Measurements from ENCODE around the gene SLC25A3. TPM values are rescaled to one million over a fixed set of nuclear protein-coding genes. Genes with fewer than 3 reads are reported as not detected.

SLC25A3 gene
- total and polyA plus RNA-seq, 4 donors: 223 to 400 (median 292) TPM

- H3K27me3 ChIP-seq (ENCODE audit: control insufficient read depth in 4 of 4, insufficient read depth in 4 of 4, low read length in 3 of 4): no peaks in the 10 kb centered on the region
- no peak for DNase-seq (ENCODE audit: low spot score)
- TF ChIP-seq HNF4A (conservative IDR thresholded peaks at IDR 0.05) (no peak), CTCF (IDR thresholded peaks at IDR 0.05; ENCODE audit: low read depth, low read length, missing input control) (no peak), YY1 (IDR thresholded peaks at IDR 0.05) (no peak), TAF1 (conservative IDR thresholded peaks at IDR 0.05) (no peak), FOXA1 (IDR thresholded peaks at IDR 0.05) (no peak), MAX (IDR thresholded peaks at IDR 0.05) (no peak), ATF3 (IDR thresholded peaks at IDR 0.05) (no peak), REST (IDR thresholded peaks at IDR 0.05) (no peak), RXRA (IDR thresholded peaks at IDR 0.05) (no peak), NR2F2 (IDR thresholded peaks at IDR 0.05) (no peak)
- H3K4me1 ChIP-seq (ENCODE audit: control insufficient read depth in 4 of 4, insufficient read depth in 4 of 4, low read length in 3 of 4): no peaks in the 10 kb centered on the region
- H3K4me3 ChIP-seq (ENCODE audit: low read depth in 1 of 3, low read length in 3 of 3): no peak overlapping the region
- H3K9ac ChIP-seq (ENCODE audit: low read depth in 1 of 2, low read length in 2 of 2): no peak overlapping the region
- 36% methylated on average over 1 of the region's 1 CpG for WGBS
- H3K36me3 ChIP-seq (ENCODE audit: control insufficient read depth in 4 of 4, insufficient read depth in 3 of 4, low read depth in 1 of 4, low read length in 3 of 4): peaks cover 0 to 40% (median 20%) of the 10 kb centered on the region in 4 donors
- no peak overlapping the region for H3K27ac ChIP-seq (ENCODE audit: low read depth in 1 of 2, low read length in 2 of 2)
- no peaks in the 10 kb centered on the region for H3K9me3 ChIP-seq (ENCODE audit: control insufficient read depth in 4 of 4, low read length in 3 of 4)
Measured at GRCh38 chr12:98544751-98545150, 48.7 kb upstream of the SLC25A3 start.

- WGBS: 94% methylated on average over 5 of the region's 5 CpGs
- H3K4me3 ChIP-seq (ENCODE audit: low read depth in 1 of 3, low read length in 3 of 3): no peak overlapping the region
- H3K9me3 ChIP-seq (ENCODE audit: control insufficient read depth in 4 of 4, low read length in 3 of 4): no peaks in the 10 kb centered on the region
- H3K36me3 ChIP-seq (ENCODE audit: control insufficient read depth in 4 of 4, insufficient read depth in 3 of 4, low read depth in 1 of 4, low read length in 3 of 4): peaks cover 0 to 33% (median 18%) of the 10 kb centered on the region in 4 donors
- no peak overlapping the region for H3K27ac ChIP-seq (ENCODE audit: low read depth in 1 of 2, low read length in 2 of 2)
- no peak overlapping the region for H3K9ac ChIP-seq (ENCODE audit: low read depth in 1 of 2, low read length in 2 of 2)
- DNase-seq (ENCODE audit: low spot score): no peak
- no peaks in the 10 kb centered on the region for H3K27me3 ChIP-seq (ENCODE audit: control insufficient read depth in 4 of 4, insufficient read depth in 4 of 4, low read length in 3 of 4)
- H3K4me1 ChIP-seq (ENCODE audit: control insufficient read depth in 4 of 4, insufficient read depth in 4 of 4, low read length in 3 of 4): no peaks in the 10 kb centered on the region
- TF ChIP-seq REST (IDR thresholded peaks at IDR 0.05) (no peak), FOXA1 (IDR thresholded peaks at IDR 0.05) (no peak), TAF1 (conservative IDR thresholded peaks at IDR 0.05) (no peak), HNF4A (conservative IDR thresholded peaks at IDR 0.05) (no peak)
Measured at GRCh38 chr12:98549371-98550110, 43.9 kb upstream of the SLC25A3 start.

Measured in liver (tissue), 9 donors.